ENCODE results near the gene INPPL1. TPM values are rescaled to one million over a fixed set of nuclear protein-coding genes. Genes with fewer than 3 reads are reported as not detected.
"Not testable (repeated sequence)": the region's sequence is repeated elsewhere in the genome, so short reads cannot be mapped to it uniquely, and the experiment has no call there.

The INPPL1 gene
- total RNA-seq, 1 experiment from 2014 or later = 90.2 TPM

DNA sequence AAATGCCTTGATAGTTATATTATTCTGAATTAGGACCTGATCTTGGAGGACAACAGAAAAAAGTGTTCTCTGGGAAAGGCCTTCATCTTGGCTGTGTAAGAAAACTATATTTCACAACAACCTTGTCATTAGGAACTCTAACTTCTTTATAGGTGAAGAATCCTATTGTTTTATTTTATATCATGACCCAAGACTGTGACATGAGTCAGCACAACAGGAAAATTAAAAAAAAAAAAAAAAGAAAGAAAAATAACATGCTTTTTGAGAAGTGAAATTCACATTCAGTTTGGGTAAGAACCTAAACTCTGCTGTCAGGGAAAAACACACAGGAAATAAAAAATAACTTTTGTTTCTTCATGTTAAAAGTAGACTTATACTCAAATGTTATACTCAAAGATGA lies 19.7 kb upstream of the INPPL1 start:
- peaks cover 10% of the 10 kb centered on the region for H3K27me3 Mint-ChIP-seq (ENCODE audit: insufficient read depth, unreplicated experiment)
- intact Hi-C loops (cut with micrococcal nuclease) = no loop called here
- H3K27ac Mint-ChIP-seq (ENCODE audit: low read depth, unreplicated experiment) = no peak overlapping the region
- no peaks in the 10 kb centered on the region for H3K9me3 Mint-ChIP-seq (ENCODE audit: unreplicated experiment)
- H3K36me3 Mint-ChIP-seq (ENCODE audit: insufficient read depth, unreplicated experiment) = no peaks in the 10 kb centered on the region
- no peak overlapping the region for H3K4me3 Mint-ChIP-seq (ENCODE audit: unreplicated experiment)
- no peak for DNase-seq (ENCODE audit: unreplicated experiment)
- POLR2A ChIA-PET = interaction anchor here (0.9 to 1.8 kb wide), 4 partner anchors 13 to 61 kb away, joined by 3 to 6 read pairs (median 4); partner anchors contain the start of gene INPPL1
- TF ChIP-seq, protein P1, sequence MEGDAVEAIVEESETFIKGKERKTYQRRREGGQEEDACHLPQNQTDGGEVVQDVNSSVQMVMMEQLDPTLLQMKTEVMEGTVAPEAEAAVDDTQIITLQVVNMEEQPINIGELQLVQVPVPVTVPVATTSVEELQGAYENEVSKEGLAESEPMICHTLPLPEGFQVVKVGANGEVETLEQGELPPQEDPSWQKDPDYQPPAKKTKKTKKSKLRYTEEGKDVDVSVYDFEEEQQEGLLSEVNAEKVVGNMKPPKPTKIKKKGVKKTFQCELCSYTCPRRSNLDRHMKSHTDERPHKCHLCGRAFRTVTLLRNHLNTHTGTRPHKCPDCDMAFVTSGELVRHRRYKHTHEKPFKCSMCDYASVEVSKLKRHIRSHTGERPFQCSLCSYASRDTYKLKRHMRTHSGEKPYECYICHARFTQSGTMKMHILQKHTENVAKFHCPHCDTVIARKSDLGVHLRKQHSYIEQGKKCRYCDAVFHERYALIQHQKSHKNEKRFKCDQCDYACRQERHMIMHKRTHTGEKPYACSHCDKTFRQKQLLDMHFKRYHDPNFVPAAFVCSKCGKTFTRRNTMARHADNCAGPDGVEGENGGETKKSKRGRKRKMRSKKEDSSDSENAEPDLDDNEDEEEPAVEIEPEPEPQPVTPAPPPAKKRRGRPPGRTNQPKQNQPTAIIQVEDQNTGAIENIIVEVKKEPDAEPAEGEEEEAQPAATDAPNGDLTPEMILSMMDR (IDR thresholded peaks at IDR 0.05; ENCODE audit: unreplicated experiment) = no peak
- no peaks in the 10 kb centered on the region for H3K4me1 Mint-ChIP-seq (ENCODE audit: insufficient read depth, unreplicated experiment)
- CTCF ChIA-PET = interaction anchor here (0.7 kb wide), 1 partner anchor 141 kb away, joined by 3 read pairs; no protein-coding TSS in a partner anchor
- no TSS peak for BruUV-seq (replicated peaks)

DNA sequence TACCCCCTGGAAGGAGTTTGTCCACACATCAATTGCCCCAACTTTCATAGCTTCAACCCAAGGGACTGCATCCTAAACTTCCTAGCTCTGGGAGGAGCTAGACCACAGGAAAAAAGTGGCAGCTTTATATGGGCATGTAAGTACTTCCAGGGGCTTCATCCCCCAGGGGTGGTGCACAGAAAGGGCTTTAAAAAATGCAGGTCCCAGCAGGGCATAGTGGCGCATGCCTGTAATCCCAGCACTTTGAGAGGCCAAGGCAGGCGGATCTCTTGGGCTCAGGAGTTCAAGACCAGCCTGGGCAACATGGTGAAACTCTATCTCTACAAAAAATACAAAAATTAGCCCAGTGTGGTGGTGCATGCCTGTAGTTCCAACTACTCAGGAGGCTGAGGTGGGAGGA lies 17.8 kb upstream of the INPPL1 start:
- H3K4me3 Mint-ChIP-seq (ENCODE audit: unreplicated experiment); DNase-seq (ENCODE audit: unreplicated experiment); intact Hi-C loops (cut with micrococcal nuclease); H3K9me3 Mint-ChIP-seq (ENCODE audit: unreplicated experiment); H3K4me1 Mint-ChIP-seq (ENCODE audit: insufficient read depth, unreplicated experiment); BruUV-seq (replicated peaks); H3K36me3 Mint-ChIP-seq (ENCODE audit: insufficient read depth, unreplicated experiment); H3K27ac Mint-ChIP-seq (ENCODE audit: low read depth, unreplicated experiment): not testable (repeated sequence)
- H3K27me3 Mint-ChIP-seq (ENCODE audit: insufficient read depth, unreplicated experiment) = peaks cover 14% of the 10 kb centered on the region
- ChIA-PET CTCF (interaction anchor here (0.9 to 1.2 kb wide), 3 partner anchors 23 to 229 kb away, joined by 5 to 7 read pairs (median 5); no protein-coding TSS in a partner anchor), POLR2A (interaction anchor here (1.2 kb wide), 1 partner anchor 122 kb away, joined by 3 read pairs; no protein-coding TSS in a partner anchor)

DNA sequence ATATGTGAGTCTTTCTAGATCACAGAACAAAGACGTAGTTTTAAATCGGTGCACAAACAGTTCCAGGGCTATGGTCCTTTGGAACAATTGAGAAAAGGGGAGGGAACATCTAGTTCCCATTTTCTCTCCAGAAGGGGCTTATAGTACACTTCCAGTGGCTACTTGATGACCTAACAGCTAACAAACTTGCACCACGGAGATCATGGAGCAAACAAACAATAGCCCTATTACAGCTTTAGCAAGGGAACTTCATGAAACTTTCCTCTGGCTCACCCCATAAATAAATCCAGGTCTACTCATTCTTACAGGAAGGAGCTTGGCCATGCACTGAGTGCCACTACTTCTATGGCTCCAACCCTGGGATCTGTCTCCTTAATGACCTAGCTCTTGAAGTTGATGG lies 16.3 kb upstream of the INPPL1 start:
- CTCF ChIA-PET = interaction anchor here (1.1 to 1.8 kb wide), 2 partner anchors 15 to 25 kb away, joined by 3 to 12 read pairs; no protein-coding TSS in a partner anchor

DNA sequence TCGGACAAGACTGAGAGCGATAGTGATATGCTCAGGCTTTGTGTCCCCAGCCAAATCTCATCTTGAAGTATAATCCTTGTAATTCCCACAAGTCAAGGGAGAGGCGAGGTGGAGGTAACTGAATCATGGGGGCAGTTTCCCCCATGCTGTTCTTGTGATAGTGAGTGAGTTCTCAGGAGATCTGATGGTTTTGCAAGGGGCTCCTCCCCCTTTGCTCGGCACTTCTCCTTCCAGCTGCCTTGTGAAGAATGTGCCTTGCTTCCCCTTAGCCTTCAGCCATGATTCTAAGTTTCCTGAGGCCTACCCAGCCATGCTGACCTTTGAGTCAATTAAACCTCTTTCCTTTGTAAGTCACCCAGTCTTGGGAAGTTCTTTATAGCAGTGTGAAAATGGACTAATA lies 15.5 kb upstream of the INPPL1 start:
- H3K4me1 Mint-ChIP-seq (ENCODE audit: insufficient read depth, unreplicated experiment) = no peaks in the 10 kb centered on the region
- peaks cover 26% of the 10 kb centered on the region for H3K27me3 Mint-ChIP-seq (ENCODE audit: insufficient read depth, unreplicated experiment)
- CTCF ChIA-PET = interaction anchor here (1.8 kb wide), 1 partner anchor 26 kb away, joined by 12 read pairs; no protein-coding TSS in a partner anchor
- H3K36me3 Mint-ChIP-seq (ENCODE audit: insufficient read depth, unreplicated experiment) = no peaks in the 10 kb centered on the region
- TF ChIP-seq, protein P1 (IDR thresholded peaks at IDR 0.05; ENCODE audit: unreplicated experiment) = no peak
- no peak overlapping the region for H3K4me3 Mint-ChIP-seq (ENCODE audit: unreplicated experiment)
- DNase-seq (ENCODE audit: unreplicated experiment) = no peak
- H3K27ac Mint-ChIP-seq (ENCODE audit: low read depth, unreplicated experiment) = no peak overlapping the region
- POLR2A ChIA-PET = interaction anchor here (1.6 kb wide), 1 partner anchor 13 kb away, joined by 5 read pairs; no protein-coding TSS in a partner anchor
- BruUV-seq (replicated peaks) = no TSS peak
- no peaks in the 10 kb centered on the region for H3K9me3 Mint-ChIP-seq (ENCODE audit: unreplicated experiment)
- intact Hi-C loops (cut with micrococcal nuclease) = no loop called here

More for the DNA sequence above, 16.3 kb upstream of the INPPL1 start:
- no peak for DNase-seq (ENCODE audit: unreplicated experiment)
- no TSS peak for BruUV-seq (replicated peaks)
- Mint-ChIP-seq H3K27me3 (ENCODE audit: insufficient read depth, unreplicated experiment) (peaks cover 22% of the 10 kb centered on the region), H3K36me3 (ENCODE audit: insufficient read depth, unreplicated experiment) (no peaks in the 10 kb centered on the region), H3K9me3 (ENCODE audit: unreplicated experiment) (no peaks in the 10 kb centered on the region), H3K4me3 (ENCODE audit: unreplicated experiment) (no peak overlapping the region), H3K4me1 (ENCODE audit: insufficient read depth, unreplicated experiment) (no peaks in the 10 kb centered on the region), H3K27ac (ENCODE audit: low read depth, unreplicated experiment) (no peak overlapping the region)
- POLR2A ChIA-PET = interaction anchor here (1.2 to 1.6 kb wide), 2 partner anchors 14 to 15 kb away, joined by 3 to 5 read pairs; no protein-coding TSS in a partner anchor
- intact Hi-C loops (cut with micrococcal nuclease) = no loop called here
- TF ChIP-seq, protein P1 (IDR thresholded peaks at IDR 0.05; ENCODE audit: unreplicated experiment) = no peak
